GM18951 (cell line): Measurements from ENCODE around the gene CDKAL1.

Experiments used
- POLR2A ChIP-seq: IDR thresholded peaks from 4 replicates; pipeline ENCODE4 v1.6.1; 2011; ENCODE audit warnings: mild to moderate bottlenecking; ENCODE audit not compliant: insufficient read length, insufficient read depth; ENCODE audit errors: extremely low read depth
- in situ Hi-C: fragments of 300-500 bp; cut with MboI; formaldehyde crosslinking; loops from one replicate; pipeline ENCODE4 v1.12.0; 2022; ENCODE audit warnings: low sequenced_read_pairs, mixed read lengths, inconsistent platforms; ENCODE audit not compliant: unreplicated experiment

CDKAL1 gene

GRCh38 chr6:20850686-20851416 is 316.6 kb downstream of the CDKAL1 start:
- TF ChIP-seq POLR2A = no peak
- in situ Hi-C loops = no loop called here

- no peak for TF ChIP-seq POLR2A
- in situ Hi-C loops = no loop called here
Observed at GRCh38 chr6:20851795-20852194, 317.5 kb downstream of the CDKAL1 start.

- TF ChIP-seq POLR2A = no peak
- in situ Hi-C loops = no loop called here
Observed at GRCh38 chr6:20853828-20854227, 319.6 kb downstream of the CDKAL1 start.

- in situ Hi-C loops = no loop called here
Observed at GRCh38 chr6:20856681-20857288, 322.5 kb downstream of the CDKAL1 start.

DNA sequence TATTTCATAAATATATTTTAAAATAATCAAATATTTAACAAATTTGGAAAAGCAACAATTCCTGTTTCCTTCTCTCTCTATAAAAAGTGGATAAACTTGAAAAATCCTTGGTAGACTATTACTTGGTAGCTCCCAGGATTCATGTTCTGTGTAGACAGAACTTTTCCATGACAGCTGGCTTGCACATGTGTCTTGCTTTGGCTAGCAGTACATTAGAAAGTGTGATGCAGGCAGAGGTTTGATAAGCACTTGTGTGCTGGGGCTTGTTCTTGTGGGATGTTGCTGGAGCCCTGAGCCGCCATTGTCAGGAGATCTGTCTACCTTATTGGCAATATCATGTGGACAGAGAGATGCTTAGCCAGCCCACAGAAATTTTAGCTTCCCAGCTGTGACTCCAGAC is 327.2 kb downstream of the CDKAL1 start:
- no peak for TF ChIP-seq POLR2A
- in situ Hi-C loops = no loop called here

More at GRCh38 chr6:20856681-20857288, 322.5 kb downstream of the CDKAL1 start:
- TF ChIP-seq POLR2A = no peak

DNA sequence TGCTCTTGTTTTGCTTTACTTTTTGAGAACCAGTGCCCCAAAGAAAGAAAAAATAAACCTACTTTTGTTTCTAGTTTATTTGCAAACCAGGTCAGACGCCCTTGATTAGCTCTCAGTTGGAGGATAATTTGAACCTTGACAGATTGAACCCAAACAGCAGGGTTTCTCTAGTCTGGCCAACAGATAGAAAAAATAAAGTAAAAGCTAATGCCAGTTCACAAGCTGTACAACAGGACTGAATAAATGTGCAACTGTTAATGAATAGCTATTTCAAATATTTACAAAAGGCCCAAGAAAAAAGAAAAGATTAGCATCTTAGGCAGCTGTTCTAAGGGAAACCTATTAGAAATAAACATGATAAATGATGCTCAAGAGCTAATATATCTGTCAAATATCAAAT is 331.8 kb downstream of the CDKAL1 start:
- in situ Hi-C loops = no loop called here
- no peak for TF ChIP-seq POLR2A

DNA sequence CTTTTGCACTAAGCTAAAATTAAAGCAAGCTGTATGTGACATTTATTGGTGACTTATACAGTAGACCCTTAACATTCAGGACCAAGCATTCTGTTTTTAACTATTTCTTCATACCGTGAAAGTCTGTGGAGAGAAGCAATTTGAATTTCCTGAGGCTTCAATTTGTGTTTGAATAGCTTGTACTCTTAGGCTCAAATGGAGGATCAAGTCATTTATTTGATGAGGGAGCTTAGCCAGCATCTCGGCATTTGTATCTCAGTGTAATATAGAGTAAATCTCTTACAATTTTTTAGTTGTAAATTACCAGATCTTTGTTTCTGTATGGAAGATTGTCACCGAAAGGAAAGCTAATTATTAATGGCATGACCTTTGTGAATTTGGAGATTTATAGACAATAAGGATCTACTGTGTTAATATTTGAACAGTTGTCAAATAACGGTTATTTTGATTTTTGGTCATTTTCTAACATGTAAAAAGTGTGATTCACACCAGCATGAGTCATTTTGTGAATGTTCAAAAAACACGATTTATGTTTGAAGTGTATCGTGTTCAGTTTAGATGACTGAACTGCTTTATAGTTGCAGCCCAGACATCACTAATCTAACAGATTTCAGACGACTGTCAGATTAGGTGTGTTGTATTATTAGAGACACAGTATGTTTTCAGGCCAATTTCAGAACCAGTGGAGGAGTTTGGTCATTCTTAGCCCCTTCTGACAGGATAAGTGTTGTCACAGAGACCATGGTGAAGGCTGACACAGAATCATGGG is 332.9 kb downstream of the CDKAL1 start:
- in situ Hi-C loops = no loop called here
- no peak for TF ChIP-seq POLR2A

DNA sequence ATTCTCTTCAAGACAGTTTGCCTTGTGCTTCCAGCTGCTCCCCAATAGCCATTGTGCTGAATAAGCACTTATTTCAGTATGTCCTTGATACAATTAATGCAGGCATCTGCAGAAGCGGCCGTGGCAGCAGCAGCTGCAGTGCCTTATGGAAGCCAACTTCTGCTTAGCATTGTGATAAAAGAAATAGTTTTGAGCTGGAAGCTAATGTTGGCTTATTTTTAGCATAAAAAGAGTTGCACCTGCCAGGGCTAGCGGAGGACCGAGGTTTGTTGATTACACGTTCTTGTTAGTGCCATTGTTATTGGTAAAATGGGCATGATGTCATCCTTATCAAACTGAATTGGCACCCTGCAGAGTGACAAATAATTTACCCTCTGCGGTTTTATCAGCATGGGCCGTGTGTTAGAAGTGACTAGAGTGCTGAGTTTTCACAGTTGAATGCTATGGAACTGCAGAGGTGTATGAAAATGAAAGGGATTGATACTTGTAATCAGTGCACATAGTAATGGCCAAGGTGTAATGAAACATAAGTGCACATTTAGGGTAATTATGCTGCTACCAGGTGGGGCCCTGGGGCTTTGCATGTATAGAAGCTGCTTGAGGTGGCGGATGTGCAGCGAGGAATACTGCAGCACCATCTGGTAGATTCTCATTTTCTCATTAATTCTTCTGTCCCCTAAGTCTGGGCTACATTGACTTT is 334.3 kb downstream of the CDKAL1 start:
- no peak for TF ChIP-seq POLR2A
- in situ Hi-C loops = no loop called here

DNA sequence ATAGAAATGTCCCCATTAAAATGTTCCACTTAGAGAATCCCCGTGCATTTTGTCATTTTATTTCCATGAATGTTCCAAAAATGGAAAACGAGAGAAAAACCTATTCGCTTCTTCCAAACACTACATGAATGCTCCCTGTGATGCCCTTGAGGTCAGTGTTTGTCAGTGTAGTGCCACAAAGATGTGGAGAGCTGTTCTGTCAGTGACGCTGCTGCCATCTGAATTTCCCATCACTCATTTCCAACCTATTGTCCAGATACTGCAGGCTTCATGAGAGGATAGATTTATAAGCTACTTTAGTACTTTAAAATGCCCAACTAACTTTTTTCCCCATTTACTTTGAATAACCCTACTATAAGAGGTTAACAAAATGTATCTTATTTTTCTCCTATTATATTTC is 335.8 kb downstream of the CDKAL1 start:
- in situ Hi-C loops = loop anchor here (10.0 kb wide), 1 partner anchor 715 kb away; no protein-coding TSS in a partner anchor
- no peak for TF ChIP-seq POLR2A

GRCh38 chr6:20870493-20870892 is 336.2 kb downstream of the CDKAL1 start:
- in situ Hi-C loops = loop anchor here (10.0 kb wide), 1 partner anchor 714 kb away; no protein-coding TSS in a partner anchor

DNA sequence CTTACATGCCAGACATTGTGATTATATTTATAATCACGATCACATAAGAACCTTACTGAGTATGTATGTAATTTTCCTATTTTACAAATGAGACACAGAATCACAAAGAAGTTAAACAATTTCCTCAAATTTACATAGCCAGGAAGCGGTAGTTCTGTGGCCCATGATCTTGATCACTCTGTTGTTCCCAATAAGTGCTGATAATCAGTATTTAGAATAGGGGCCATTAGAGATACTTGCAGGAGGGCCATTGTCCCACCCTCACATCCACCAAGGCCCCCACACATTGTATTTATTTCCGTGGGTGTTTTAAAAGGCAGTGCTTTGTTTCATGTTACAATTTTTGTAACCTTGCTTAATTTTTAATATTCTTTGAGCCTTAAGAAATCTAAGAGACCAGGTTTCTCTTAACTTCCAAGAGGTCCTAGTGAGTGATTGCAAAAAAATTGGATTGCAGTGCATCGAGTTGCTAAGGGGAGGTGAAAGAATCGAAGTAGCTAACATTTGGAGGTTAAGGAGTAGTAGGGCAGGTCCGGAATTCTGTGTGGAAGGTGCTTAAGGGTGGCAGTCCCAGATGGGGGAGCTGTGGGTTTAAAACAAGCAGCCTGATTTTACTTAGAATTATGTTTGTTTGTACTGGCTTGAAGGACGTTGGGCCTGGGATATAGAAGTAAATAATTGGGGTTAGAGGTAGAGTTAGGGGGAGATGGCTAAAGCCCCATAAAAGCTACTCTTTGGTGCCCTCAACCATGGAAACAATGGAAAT is 339.4 kb downstream of the CDKAL1 start:
- in situ Hi-C loops = loop anchor here (10.0 kb wide), 1 partner anchor 711 kb away; no protein-coding TSS in a partner anchor

More at GRCh38 chr6:20870493-20870892, 336.2 kb downstream of the CDKAL1 start:
- TF ChIP-seq POLR2A = no peak

GRCh38 chr6:20875369-20875963 is 341.2 kb downstream of the CDKAL1 start:
- TF ChIP-seq POLR2A = no peak
- in situ Hi-C loops = loop anchor here (10.0 kb wide), 1 partner anchor 709 kb away; no protein-coding TSS in a partner anchor

More for the DNA sequence above, 339.4 kb downstream of the CDKAL1 start:
- TF ChIP-seq POLR2A = no peak

DNA sequence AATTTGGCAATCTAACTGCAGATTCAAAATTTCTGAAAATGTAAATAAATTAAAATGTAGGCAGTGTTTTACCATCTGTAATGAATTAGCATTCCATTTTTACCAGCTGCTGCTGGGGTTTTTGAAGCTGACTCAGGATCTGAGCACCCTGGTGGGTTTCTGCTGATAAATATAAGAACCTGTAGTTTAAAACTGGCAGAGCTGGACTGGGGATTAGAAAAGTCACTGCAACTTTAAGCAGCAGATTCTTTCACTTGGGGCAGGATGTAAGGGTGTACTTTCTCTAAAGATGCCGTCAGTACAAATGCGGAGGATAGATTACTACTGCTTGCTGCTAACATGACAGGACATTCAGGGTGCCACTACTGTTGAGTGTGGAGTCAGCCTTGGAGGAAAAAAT is 341.8 kb downstream of the CDKAL1 start:
- TF ChIP-seq POLR2A = no peak
- in situ Hi-C loops = loop anchor here (10.0 kb wide), 1 partner anchor 709 kb away; no protein-coding TSS in a partner anchor
